Coronary artery (tissue), 2 donors: ENCODE results near the gene DNAH1.

Experiments
- DNase-seq: peaks from one replicate; pipeline ENCODE4 v3.0.0-alpha.2; 2017; ENCODE audit warnings: low spot score
- H3K27ac ChIP-seq, 2 donors: fragments of 200-600 bp; sonication (generic); one replicate each; pipeline ENCODE4 v1.5.1; 2016 to 2019
- H3K4me3 ChIP-seq: fragments of 200-600 bp; sonication (generic); 2 replicates; pipeline ENCODE4 v1.5.1; 2016; ENCODE audit warnings: mild to moderate bottlenecking, moderate library complexity
- CTCF ChIP-seq: fragments of 200-600 bp; sonication (generic); IDR thresholded peaks from one replicate; pipeline ENCODE4 v1.5.1; 2019; ENCODE audit warnings: antibody characterized with exemption

Gene DNAH1

GRCh38 chr3:52291508-52292181 lies 24.5 kb upstream of the DNAH1 start:
- no peak overlapping the region for H3K4me3 ChIP-seq

GRCh38 chr3:52292247-52293065 lies 23.7 kb upstream of the DNAH1 start:
- Histone ChIP-seq H3K27ac (no peak overlapping the region), H3K4me3 (no peak overlapping the region)
- TF ChIP-seq CTCF, result no peak
- DNase-seq, result no peak

More at GRCh38 chr3:52291508-52292181, 24.5 kb upstream of the DNAH1 start:
- no peak for DNase-seq
- no peak overlapping the region for H3K27ac ChIP-seq
- no peak for TF ChIP-seq CTCF

- no peak for TF ChIP-seq CTCF
- no peak for DNase-seq
- H3K27ac ChIP-seq, result no peak overlapping the region
- no peak overlapping the region for H3K4me3 ChIP-seq
Observed at GRCh38 chr3:52293491-52294319, 22.4 kb upstream of the DNAH1 start.

- DNase-seq, result no peak
- Histone ChIP-seq H3K27ac (no peak overlapping the region), H3K4me3 (no peak overlapping the region)
- TF ChIP-seq CTCF, result no peak
Observed at GRCh38 chr3:52294320-52295150, 21.6 kb upstream of the DNAH1 start.

- H3K27ac ChIP-seq, result no peak overlapping the region
- no peak for TF ChIP-seq CTCF
- DNase-seq, result no peak
- no peak overlapping the region for H3K4me3 ChIP-seq
Observed at GRCh38 chr3:52295671-52296208, 20.4 kb upstream of the DNAH1 start.
